B cell (primary cell): ENCODE data around the gene EZH1. TPM values are rescaled to one million over a fixed set of nuclear protein-coding genes. Genes with fewer than 3 reads are reported as not detected.

Experiments
- ATAC-seq: fragments of 200-7000 bp; cut with Tn5 transposase; one replicate; pipeline ENCODE4 v1.10.0; 2021; ENCODE audit warnings: low read depth, mild to moderate bottlenecking, moderate number of reproducible peaks, moderate library complexity
- CTCF ChIA-PET: fragments of 350-600 bp; sonication (Branson Sonifier 250); formaldehyde crosslinking; loops from one replicate; lab custom pipeline; 2021; ENCODE audit warnings: antibody characterized with exemption, inconsistent platforms; lab: Charles Lee
- POLR2A ChIA-PET: fragments of 350-600 bp; sonication (Branson Sonifier 250); formaldehyde crosslinking; loops from one replicate; lab custom pipeline; 2021; ENCODE audit warnings: antibody characterized with exemption; lab: Charles Lee
- DNase-seq: peaks from one replicate; pipeline ENCODE4 v3.0.0; 2013
- H2AFZ ChIP-seq: 2 replicates; pipeline ENCODE4 v1.6.1; 2012; ENCODE audit warnings: mild to moderate bottlenecking, low read depth, low read length; ENCODE audit not compliant: insufficient read depth, poor library complexity, severe bottlenecking
- H3K27ac ChIP-seq, 2 donors: 1 replicate in 1 of 2; 2 replicates in 1 of 2; pipeline ENCODE4 v1.5.1; 2012 to 2013; ENCODE audit warnings: low read length in 2 of 2, mild to moderate bottlenecking in 2 of 2, moderate library complexity in 1 of 2
- H3K27me3 ChIP-seq, 4 experiments: fragments of 200-600 bp in 1 of 4; sonication (generic) in 1 of 4; replicated peaks in 1 of 4; 1 replicate in 2 of 4; 2 replicates in 2 of 4; pipeline versions ENCODE4 v1.6.1 to v1.7.0; 2013 to 2016; ENCODE audit warnings: low read length in 3 of 4, mild to moderate bottlenecking in 2 of 4, mixed read lengths in 1 of 4, moderate library complexity in 1 of 4; ENCODE audit not compliant: insufficient read depth in 4 of 4, control insufficient read depth in 3 of 4; ENCODE audit errors: control extremely low read depth in 1 of 4
- H3K36me3 ChIP-seq, 2 experiments: replicated peaks in 1 of 2; 1 replicate in 1 of 2; 2 replicates in 1 of 2; pipeline versions ENCODE4 v1.6.1 to v1.7.1; 2013; ENCODE audit warnings: low read length in 1 of 2; ENCODE audit not compliant: insufficient read depth in 2 of 2, control insufficient read depth in 1 of 2; ENCODE audit errors: control extremely low read depth in 1 of 2, extremely low read depth in 1 of 2
- H3K4me1 ChIP-seq, 2 donors: fragments of 200-600 bp in 1 of 2; sonication (generic) in 1 of 2; 1 replicate in 1 of 2; 2 replicates in 1 of 2; pipeline versions ENCODE4 v1.5.1 to v1.6.1; 2013 to 2017; ENCODE audit warnings: low read length in 2 of 2; ENCODE audit not compliant: control insufficient read depth in 2 of 2, insufficient read depth in 2 of 2
- H3K4me2 ChIP-seq: replicated peaks from 2 replicates; pipeline ENCODE3; 2012; ENCODE audit warnings: mild to moderate bottlenecking, low read depth, low read length; ENCODE audit not compliant: poor library complexity, severe bottlenecking
- H3K4me3 ChIP-seq, 5 experiments: fragments of 200-600 bp in 1 of 5; sonication (generic) in 1 of 5; 1 replicate in 3 of 5; 2 replicates in 2 of 5; pipeline versions ENCODE4 v1.5.1 to v1.7.0; 2011 to 2016; ENCODE audit warnings: low read length in 4 of 5, mild to moderate bottlenecking in 4 of 5, low read depth in 2 of 5, control low read depth in 1 of 5, moderate library complexity in 1 of 5; ENCODE audit not compliant: insufficient read depth in 1 of 5; ENCODE audit errors: control extremely low read depth in 1 of 5, extremely low read depth in 1 of 5
- H3K79me2 ChIP-seq: fragments of 200-600 bp; sonication (generic); one replicate; pipeline ENCODE4 v1.6.0; 2016; ENCODE audit warnings: low read length; ENCODE audit not compliant: control insufficient read depth, insufficient read depth
- H3K9ac ChIP-seq: fragments of 200-600 bp; sonication (generic); 2 replicates; pipeline ENCODE4 v1.6.1; 2017; ENCODE audit warnings: mild to moderate bottlenecking, low read length, moderate library complexity
- H3K9me3 ChIP-seq, 3 donors: one replicate each; pipeline versions ENCODE4 v1.6.1 to v1.7.1; 2013; ENCODE audit warnings: low read length in 2 of 3; ENCODE audit not compliant: control insufficient read depth in 2 of 3, insufficient read depth in 1 of 3; ENCODE audit errors: control extremely low read depth in 1 of 3
- H4K20me1 ChIP-seq: 2 replicates; pipeline ENCODE4 v1.6.0; 2012; ENCODE audit warnings: mild to moderate bottlenecking, low read length; ENCODE audit not compliant: insufficient read depth, control insufficient read depth, poor library complexity, severe bottlenecking
- H3K27ac Mint-ChIP-seq: one replicate; pipeline ENCODE4 v1.8.0; 2021; ENCODE audit warnings: mixed read lengths
- H3K27me3 Mint-ChIP-seq: one replicate; pipeline ENCODE4 v1.8.0; 2021; ENCODE audit warnings: mixed read lengths
- H3K4me1 Mint-ChIP-seq: one replicate; pipeline ENCODE4 v1.8.0; 2021; ENCODE audit warnings: mixed read lengths
- H3K4me3 Mint-ChIP-seq: one replicate; pipeline ENCODE4 v1.8.0; 2021; ENCODE audit warnings: mixed read lengths
- H3K9me3 Mint-ChIP-seq: one replicate; pipeline ENCODE4 v1.8.0; 2022; ENCODE audit warnings: mixed read lengths; ENCODE audit not compliant: insufficient read depth
- EZH2 ChIP-seq: IDR thresholded peaks from 2 replicates; pipeline ENCODE4 v1.6.1; 2012; ENCODE audit warnings: borderline replicate concordance, low read depth, mild to moderate bottlenecking, moderate library complexity, low read length; ENCODE audit not compliant: insufficient read depth, poor library complexity, severe bottlenecking
- WGBS: methylation state at CpG from one replicate; pipeline ENCODE4 v1.1.5; 2013; ENCODE audit warnings: missing lambda C conversion rate; ENCODE audit not compliant: insufficient coverage; 5-methylcytosine and 5-hydroxymethylcytosine counted together
- intact Hi-C: fragments of 100-400 bp; cut with micrococcal nuclease; formaldehyde crosslinking; loops from one replicate; pipeline ENCODE4 v1.10.0; 2022
- polyA plus RNA-seq: library from polyadenylated mRNA; depleted of rRNA; stranded (reverse); fragments of >200 nt; gene quantifications from 2 replicates; pipeline ENCODE4 v1.2.3, GENCODE V29; 2012
- total RNA-seq, 2 donors: library from RNA; stranded (reverse); fragments of 120-200 nt in 1 of 2; gene quantifications; 1 replicate in 1 of 2; 2 replicates in 1 of 2; pipeline versions ENCODE4 v1.2.3 to v1.2.4, GENCODE V29; 2013 to 2022
- TF ChIP-seq, protein P1 (sequence below): fragments of 200-600 bp; IDR thresholded peaks from one replicate; pipeline ENCODE4 v1.8.0; 2022; ENCODE audit warnings: antibody characterized with exemption, mild to moderate bottlenecking

Gene EZH1
- total and polyA plus RNA-seq, 2 donors (not counting 1 experiment from before 2014, with no cell fraction given), result 115 to 169 TPM

DNA sequence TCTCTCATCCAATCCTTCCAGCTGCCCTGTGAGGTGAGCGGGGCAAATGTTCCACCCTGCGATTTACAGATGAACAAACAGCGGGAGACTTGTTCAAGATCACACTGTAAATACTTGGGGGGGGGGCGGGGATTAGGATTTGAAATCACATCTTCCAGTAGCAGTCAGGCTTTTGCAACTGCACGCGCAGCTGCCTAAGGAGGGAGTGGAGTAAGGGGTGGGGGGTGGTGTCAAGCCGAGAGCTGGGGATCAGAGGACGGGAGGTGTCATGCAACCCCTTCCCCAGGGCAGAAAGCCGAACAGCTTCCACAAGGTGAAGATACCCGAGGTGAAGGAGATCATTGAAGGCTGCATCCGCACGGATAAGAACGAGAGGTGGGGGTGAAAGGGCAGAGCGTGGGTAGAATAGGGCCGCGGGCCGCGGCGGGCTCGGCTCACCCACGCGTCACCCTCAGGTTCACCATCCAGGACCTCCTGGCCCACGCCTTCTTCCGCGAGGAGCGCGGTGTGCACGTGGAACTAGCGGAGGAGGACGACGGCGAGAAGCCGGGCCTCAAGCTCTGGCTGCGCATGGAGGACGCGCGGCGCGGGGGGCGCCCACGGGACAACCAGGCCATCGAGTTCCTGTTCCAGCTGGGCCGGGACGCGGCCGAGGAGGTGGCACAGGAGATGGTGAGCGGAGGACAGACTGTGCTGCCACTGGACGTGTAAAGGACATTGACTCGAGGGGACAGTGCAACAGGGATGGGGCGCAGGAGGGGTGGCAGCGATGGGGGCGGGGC, 40.2 kb upstream of the EZH1 start:
- Histone ChIP-seq H4K20me1 (no peaks in the 10 kb centered on the region), H3K27me3 (peaks cover 0 to 78% (median 39%) of the 10 kb centered on the region in 4 experiments), H3K27ac (no peak overlapping the region), H3K9me3 (peaks cover 0 to 24% (median 0%) of the 10 kb centered on the region in 3 donors), H3K4me1 (peaks cover 26 to 30% of the 10 kb centered on the region in 2 donors), H3K4me3 (peak overlapping the region in 1 of 5 experiments; percentile 18), H3K79me2 (no peaks in the 10 kb centered on the region), H3K9ac (no peak overlapping the region), H2AFZ (peak overlapping the region; percentile 41), H3K4me2 (peak overlapping the region; percentile 35), H3K36me3 (no peaks in the 10 kb centered on the region)
- ChIA-PET CTCF (no interaction called here), POLR2A (interaction anchor here (1.0 kb wide), 1 partner anchor 49 kb away, joined by 3 read pairs; the partner anchor contains the start of gene PSME3)
- TF ChIP-seq, protein P1, sequence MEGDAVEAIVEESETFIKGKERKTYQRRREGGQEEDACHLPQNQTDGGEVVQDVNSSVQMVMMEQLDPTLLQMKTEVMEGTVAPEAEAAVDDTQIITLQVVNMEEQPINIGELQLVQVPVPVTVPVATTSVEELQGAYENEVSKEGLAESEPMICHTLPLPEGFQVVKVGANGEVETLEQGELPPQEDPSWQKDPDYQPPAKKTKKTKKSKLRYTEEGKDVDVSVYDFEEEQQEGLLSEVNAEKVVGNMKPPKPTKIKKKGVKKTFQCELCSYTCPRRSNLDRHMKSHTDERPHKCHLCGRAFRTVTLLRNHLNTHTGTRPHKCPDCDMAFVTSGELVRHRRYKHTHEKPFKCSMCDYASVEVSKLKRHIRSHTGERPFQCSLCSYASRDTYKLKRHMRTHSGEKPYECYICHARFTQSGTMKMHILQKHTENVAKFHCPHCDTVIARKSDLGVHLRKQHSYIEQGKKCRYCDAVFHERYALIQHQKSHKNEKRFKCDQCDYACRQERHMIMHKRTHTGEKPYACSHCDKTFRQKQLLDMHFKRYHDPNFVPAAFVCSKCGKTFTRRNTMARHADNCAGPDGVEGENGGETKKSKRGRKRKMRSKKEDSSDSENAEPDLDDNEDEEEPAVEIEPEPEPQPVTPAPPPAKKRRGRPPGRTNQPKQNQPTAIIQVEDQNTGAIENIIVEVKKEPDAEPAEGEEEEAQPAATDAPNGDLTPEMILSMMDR, result no peak
- TF ChIP-seq EZH2, result no peak
- 12% methylated on average over 46 of the region's 52 CpGs for WGBS
- peak overlapping the region; percentile 51 for H3K4me3 Mint-ChIP-seq
- H3K27me3 Mint-ChIP-seq, result peaks cover 72% of the 10 kb centered on the region
- DNase-seq (no peak), ATAC-seq (no peak)
- H3K4me1 Mint-ChIP-seq, result peaks cover 31% of the 10 kb centered on the region
- intact Hi-C loops, result no loop called here
- H3K27ac Mint-ChIP-seq, result no peak overlapping the region
- H3K9me3 Mint-ChIP-seq, result no peaks in the 10 kb centered on the region

GRCh38 chr17:42784409-42784808, 39.6 kb upstream of the EZH1 start:
- Histone ChIP-seq H4K20me1 (no peaks in the 10 kb centered on the region), H3K9me3 (peaks cover 0 to 24% (median 0%) of the 10 kb centered on the region in 3 donors), H3K4me1 (peaks cover 26 to 33% of the 10 kb centered on the region in 2 donors), H3K4me3 (no peak overlapping the region), H3K4me2 (peak overlapping the region; percentile 35), H3K27me3 (peaks cover 0 to 80% (median 39%) of the 10 kb centered on the region in 4 experiments), H3K79me2 (no peaks in the 10 kb centered on the region), H3K36me3 (peaks cover 0 to 4% of the 10 kb centered on the region in 2 experiments), H3K9ac (no peak overlapping the region), H3K27ac (no peak overlapping the region), H2AFZ (no peak overlapping the region)
- Mint-ChIP-seq H3K4me1 (peaks cover 36% of the 10 kb centered on the region), H3K27me3 (peaks cover 77% of the 10 kb centered on the region), H3K4me3 (peak overlapping the region; percentile 51), H3K27ac (no peak overlapping the region), H3K9me3 (no peaks in the 10 kb centered on the region)
- no peak for DNase-seq
- TF ChIP-seq, protein P1, result no peak
- TF ChIP-seq EZH2, result no peak
- intact Hi-C loops, result no loop called here
- ATAC-seq, result no peak
- ChIA-PET CTCF (no interaction called here), POLR2A (no interaction called here)
- 9% methylated on average over 18 of the region's 25 CpGs for WGBS
